GM23248 (cell line): ENCODE measurements around the gene DTNA. TPM values are rescaled to one million over a fixed set of nuclear protein-coding genes. Genes with fewer than 3 reads are reported as not detected.
A peak's percentile ranks its signal among the peaks of the same experiment; 100 is the strongest.
"Not testable (repeated sequence)": the region's sequence is repeated elsewhere in the genome, so short reads cannot be mapped to it uniquely, and the experiment has no call there.

Source experiments
- DNase-seq: peaks from one replicate; pipeline ENCODE4 v3.0.0-alpha.2; 2015
- H2AFZ ChIP-seq: fragments of 200-600 bp; sonication (generic); 2 replicates; pipeline ENCODE4 v1.6.1; 2016; ENCODE audit warnings: antibody characterized with exemption
- H3F3A ChIP-seq: fragments of 200-600 bp; sonication (generic); 2 replicates; pipeline ENCODE4 v1.6.1; 2016; ENCODE audit warnings: mild to moderate bottlenecking, antibody characterized with exemption, mixed run types; ENCODE audit not compliant: insufficient read depth
- H3K27ac ChIP-seq: fragments of 200-600 bp; sonication (generic); 2 replicates; pipeline ENCODE4 v1.5.1; 2016; ENCODE audit warnings: mild to moderate bottlenecking
- H3K27me3 ChIP-seq: fragments of 200-600 bp; sonication (generic); replicated peaks from 2 replicates; pipeline ENCODE4 v1.6.1; 2016; ENCODE audit warnings: mild to moderate bottlenecking; ENCODE audit not compliant: insufficient read depth
- H3K36me3 ChIP-seq: fragments of 200-600 bp; sonication (generic); 2 replicates; pipeline ENCODE4 v1.6.1; 2016; ENCODE audit warnings: low read depth, mild to moderate bottlenecking
- H3K4me1 ChIP-seq: fragments of 200-600 bp; sonication (generic); 2 replicates; pipeline ENCODE4 v1.6.1; 2016; ENCODE audit warnings: mild to moderate bottlenecking; ENCODE audit not compliant: insufficient read depth
- H3K4me2 ChIP-seq: fragments of 200-600 bp; sonication (generic); one replicate; pipeline ENCODE4 v1.6.1; 2016; ENCODE audit warnings: mild to moderate bottlenecking; ENCODE audit not compliant: unreplicated experiment
- H3K4me3 ChIP-seq: fragments of 200-600 bp; sonication (generic); 2 replicates; pipeline ENCODE4 v1.5.1; 2016; ENCODE audit warnings: mild to moderate bottlenecking
- H3K79me2 ChIP-seq: fragments of 200-600 bp; sonication (generic); 2 replicates; pipeline ENCODE4 v1.6.1; 2016; ENCODE audit warnings: mild to moderate bottlenecking; ENCODE audit not compliant: insufficient read depth
- H3K9ac ChIP-seq: fragments of 200-600 bp; sonication (generic); 2 replicates; pipeline ENCODE4 v1.6.1; 2016; ENCODE audit warnings: mild to moderate bottlenecking
- H3K9me2 ChIP-seq: fragments of 200-600 bp; sonication (generic); 2 replicates; pipeline ENCODE4 v1.6.1; 2016; ENCODE audit warnings: mixed run types, mild to moderate bottlenecking, moderate library complexity; ENCODE audit not compliant: insufficient read depth
- H3K9me3 ChIP-seq: fragments of 200-600 bp; sonication (generic); one replicate; pipeline ENCODE4 v1.6.1; 2017; ENCODE audit warnings: low read depth
- H4K20me1 ChIP-seq: fragments of 200-600 bp; sonication (generic); 2 replicates; pipeline ENCODE4 v1.6.0; 2016; ENCODE audit not compliant: insufficient read depth
- EZH2 ChIP-seq: fragments of 200-600 bp; sonication (generic); IDR thresholded peaks from 2 replicates; pipeline ENCODE4 v1.6.1; 2018; ENCODE audit warnings: antibody characterized with exemption, mild to moderate bottlenecking; ENCODE audit not compliant: insufficient read depth, poor library complexity, severe bottlenecking
- EZH2phosphoT487 ChIP-seq: fragments of 200-600 bp; sonication (generic); IDR thresholded peaks from 2 replicates; pipeline ENCODE4 v1.6.1; 2018; ENCODE audit warnings: antibody characterized with exemption, moderate library complexity, mild to moderate bottlenecking, low read depth; ENCODE audit not compliant: insufficient read depth
- WGBS, 2 experiments: methylation state at CpG; one replicate each; pipeline ENCODE4 v1.1.6; 2015 to 2017; ENCODE audit warnings: low lambda C conversion rate in 2 of 2, low coverage in 1 of 2; ENCODE audit errors: missing lambda C conversion rate in 2 of 2; 5-methylcytosine and 5-hydroxymethylcytosine counted together
- in situ Hi-C: fragments of 300-500 bp; cut with MboI; formaldehyde crosslinking; loops from 2 replicates; pipeline ENCODE4 v1.15.0; 2020
- polyA plus RNA-seq: library from polyadenylated mRNA; unstranded; fragments of >200 nt; fragmentation: Nextera tagmentation; extraction: Ambion mirVana; gene quantifications from 2 replicates; pipeline ENCODE4 v1.2.1, GENCODE V29; 2016
- total RNA-seq: library from RNA; depleted of rRNA; stranded (reverse); fragments of >200 nt; shearing (Covaris generic); gene quantifications from 2 replicates; pipeline ENCODE4 v1.2.3, GENCODE V29; 2014

Gene DTNA
- total and polyA plus RNA-seq, 2 experiments from 2014 or later: 4.2 to 5.5 TPM

GRCh38 chr18:34707670-34708069, 2.4 kb upstream of the DTNA start:
- Histone ChIP-seq H3K27me3 (no peaks in the 10 kb centered on the region), H3F3A (peaks cover 36% of the 10 kb centered on the region), H3K4me1 (peaks cover 47% of the 10 kb centered on the region), H3K36me3 (no peaks in the 10 kb centered on the region), H2AFZ (peak overlapping the region; percentile 53), H3K79me2 (peaks cover 15% of the 10 kb centered on the region; the same call in 1 of the 2 replicates), H3K27ac (peak overlapping the region; percentile 96), H4K20me1 (no peaks in the 10 kb centered on the region), H3K4me3 (peak overlapping the region; percentile 48), H3K9ac (peak overlapping the region; percentile 27), H3K9me2 (no peaks in the 10 kb centered on the region), H3K9me3 (no peaks in the 10 kb centered on the region), H3K4me2 (peak overlapping the region; percentile 82)
- peak; percentile 95 for DNase-seq
- TF ChIP-seq EZH2phosphoT487: no peak
- no peak for TF ChIP-seq EZH2
- whole genome bisulfite sequencing, 2 experiments: 1 to 3% methylated on average over 4 of the region's 4 CpGs
- in situ Hi-C loops: no loop called here

- Histone ChIP-seq H3K27me3 (no peaks in the 10 kb centered on the region), H3K4me2 (peak overlapping the region; percentile 82), H3K27ac (peak overlapping the region; percentile 96), H3K36me3 (no peaks in the 10 kb centered on the region), H3F3A (peaks cover 36% of the 10 kb centered on the region), H2AFZ (peak overlapping the region; percentile 32; the same call in 1 of the 2 replicates), H3K9me2 (no peaks in the 10 kb centered on the region), H3K79me2 (peaks cover 15% of the 10 kb centered on the region; the same call in 1 of the 2 replicates), H3K4me3 (peak overlapping the region; percentile 68), H3K4me1 (peaks cover 47% of the 10 kb centered on the region), H3K9me3 (no peaks in the 10 kb centered on the region), H3K9ac (peak overlapping the region; percentile 83), H4K20me1 (no peaks in the 10 kb centered on the region)
- TF ChIP-seq EZH2phosphoT487: no peak
- no peak for TF ChIP-seq EZH2
- DNase-seq: peak; percentile 90
- 2% methylated on average over 3 of the region's 3 CpGs for WGBS, 2 experiments
- in situ Hi-C loops: no loop called here
Measured at GRCh38 chr18:34709104-34709503, 994 bp upstream of the DTNA start.

GRCh38 chr18:34710458-34710914, 388 bp downstream of the DTNA start:
- Histone ChIP-seq H3K9me2 (no peaks in the 10 kb centered on the region), H3K27me3 (no peaks in the 10 kb centered on the region), H3K4me1 (peaks cover 47% of the 10 kb centered on the region), H3K36me3 (no peaks in the 10 kb centered on the region), H3K9ac (peak overlapping the region; percentile 83), H3K27ac (peak overlapping the region; percentile 96), H3F3A (peaks cover 36% of the 10 kb centered on the region), H3K4me2 (peak overlapping the region; percentile 82), H2AFZ (peak overlapping the region; percentile 73), H3K79me2 (peaks cover 15% of the 10 kb centered on the region; the same call in 1 of the 2 replicates), H3K9me3 (no peaks in the 10 kb centered on the region), H3K4me3 (peak overlapping the region; percentile 68), H4K20me1 (no peaks in the 10 kb centered on the region)
- WGBS, 2 experiments: 0 to 1% methylated on average over 6 of the region's 6 CpGs
- in situ Hi-C loops: no loop called here
- DNase-seq: peak; percentile 64
- TF ChIP-seq EZH2phosphoT487 (no peak), EZH2 (no peak)

- no peaks in the 10 kb centered on the region for H3K9me3 ChIP-seq
- no peaks in the 10 kb centered on the region for H4K20me1 ChIP-seq
- DNase-seq: peak; percentile 67
- peaks cover 36% of the 10 kb centered on the region for H3F3A ChIP-seq
- 20 to 27% methylated on average over 5 of the region's 5 CpGs for WGBS, 2 experiments
- no peaks in the 10 kb centered on the region for H3K36me3 ChIP-seq
- H3K4me3 ChIP-seq: peak overlapping the region; percentile 68
- H3K4me1 ChIP-seq: peaks cover 47% of the 10 kb centered on the region
- peak overlapping the region; percentile 73 for H2AFZ ChIP-seq
- in situ Hi-C loops: no loop called here
- TF ChIP-seq EZH2: no peak
- no peaks in the 10 kb centered on the region for H3K27me3 ChIP-seq
- peaks cover 15% of the 10 kb centered on the region; the same call in 1 of the 2 replicates for H3K79me2 ChIP-seq
- H3K4me2 ChIP-seq: peak overlapping the region; percentile 82
- peak overlapping the region; percentile 96 for H3K27ac ChIP-seq
- H3K9ac ChIP-seq: peak overlapping the region; percentile 83
- H3K9me2 ChIP-seq: no peaks in the 10 kb centered on the region
Measured at GRCh38 chr18:34710934-34711333, 836 bp downstream of the DTNA start.

GRCh38 chr18:34716111-34716510, 6.0 kb downstream of the DTNA start:
- H3K27ac ChIP-seq, H4K20me1 ChIP-seq, H3F3A ChIP-seq, H3K36me3 ChIP-seq, H3K4me3 ChIP-seq, H3K9ac ChIP-seq, H3K27me3 ChIP-seq, H2AFZ ChIP-seq, H3K9me2 ChIP-seq, DNase-seq, H3K4me2 ChIP-seq, H3K9me3 ChIP-seq, H3K4me1 ChIP-seq, in situ Hi-C loops: not testable (repeated sequence)
- 91 to 94% methylated on average over 14 of the region's 14 CpGs for WGBS, 2 experiments
- peaks cover 15% of the 10 kb centered on the region; the same call in 1 of the 2 replicates for H3K79me2 ChIP-seq
